ENCODE measurements around the gene CRIM1.

DNA sequence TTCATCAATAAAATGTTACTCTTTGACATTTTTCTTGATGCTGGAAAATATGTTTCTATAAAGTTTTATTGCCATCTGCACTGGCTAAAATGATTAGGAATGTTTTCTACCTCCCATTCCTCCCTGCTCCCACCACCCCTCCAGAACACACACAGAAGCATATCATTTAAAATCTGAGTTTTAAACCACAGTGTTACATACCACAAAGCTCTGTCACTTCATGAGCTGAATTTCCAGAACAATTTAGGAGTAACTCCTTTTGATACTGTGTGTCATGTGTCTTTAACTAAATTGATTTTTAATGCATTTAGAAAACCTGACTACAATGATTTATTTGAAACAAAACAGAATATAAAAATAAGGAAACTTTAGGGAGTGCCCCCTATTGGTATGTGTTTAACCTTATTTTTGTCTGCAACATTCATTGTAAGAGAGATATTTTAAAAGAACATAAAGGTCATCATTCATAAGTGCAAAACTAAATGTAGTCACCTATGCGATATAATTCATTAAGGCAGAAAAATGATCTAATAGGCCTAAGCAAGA, 190.4 kb downstream of the CRIM1 start:
- TF ChIP-seq, protein P1, sequence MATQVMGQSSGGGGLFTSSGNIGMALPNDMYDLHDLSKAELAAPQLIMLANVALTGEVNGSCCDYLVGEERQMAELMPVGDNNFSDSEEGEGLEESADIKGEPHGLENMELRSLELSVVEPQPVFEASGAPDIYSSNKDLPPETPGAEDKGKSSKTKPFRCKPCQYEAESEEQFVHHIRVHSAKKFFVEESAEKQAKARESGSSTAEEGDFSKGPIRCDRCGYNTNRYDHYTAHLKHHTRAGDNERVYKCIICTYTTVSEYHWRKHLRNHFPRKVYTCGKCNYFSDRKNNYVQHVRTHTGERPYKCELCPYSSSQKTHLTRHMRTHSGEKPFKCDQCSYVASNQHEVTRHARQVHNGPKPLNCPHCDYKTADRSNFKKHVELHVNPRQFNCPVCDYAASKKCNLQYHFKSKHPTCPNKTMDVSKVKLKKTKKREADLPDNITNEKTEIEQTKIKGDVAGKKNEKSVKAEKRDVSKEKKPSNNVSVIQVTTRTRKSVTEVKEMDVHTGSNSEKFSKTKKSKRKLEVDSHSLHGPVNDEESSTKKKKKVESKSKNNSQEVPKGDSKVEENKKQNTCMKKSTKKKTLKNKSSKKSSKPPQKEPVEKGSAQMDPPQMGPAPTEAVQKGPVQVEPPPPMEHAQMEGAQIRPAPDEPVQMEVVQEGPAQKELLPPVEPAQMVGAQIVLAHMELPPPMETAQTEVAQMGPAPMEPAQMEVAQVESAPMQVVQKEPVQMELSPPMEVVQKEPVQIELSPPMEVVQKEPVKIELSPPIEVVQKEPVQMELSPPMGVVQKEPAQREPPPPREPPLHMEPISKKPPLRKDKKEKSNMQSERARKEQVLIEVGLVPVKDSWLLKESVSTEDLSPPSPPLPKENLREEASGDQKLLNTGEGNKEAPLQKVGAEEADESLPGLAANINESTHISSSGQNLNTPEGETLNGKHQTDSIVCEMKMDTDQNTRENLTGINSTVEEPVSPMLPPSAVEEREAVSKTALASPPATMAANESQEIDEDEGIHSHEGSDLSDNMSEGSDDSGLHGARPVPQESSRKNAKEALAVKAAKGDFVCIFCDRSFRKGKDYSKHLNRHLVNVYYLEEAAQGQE (IDR thresholded peaks at IDR 0.05; ENCODE audit: insufficient read depth in 1 of 2, low read depth in 2 of 2, low read length in 2 of 2), result no peak
- TF ChIP-seq POLR2AphosphoS5 (IDR thresholded peaks at IDR 0.05; ENCODE audit: low read depth, low read length), result no peak
- no peak for TF ChIP-seq TAF1 (IDR thresholded peaks at IDR 0.05; ENCODE audit: borderline replicate concordance, insufficient read depth, low read length)
- no peak for TF ChIP-seq SIN3A (IDR thresholded peaks at IDR 0.05; ENCODE audit: borderline replicate concordance, insufficient read depth, low read length)
